ENCODE data around the gene GFRA1.

GRCh38 chr10:116011929-116012328, 261.1 kb downstream of the GFRA1 start:
- TF ChIP-seq, protein P1, sequence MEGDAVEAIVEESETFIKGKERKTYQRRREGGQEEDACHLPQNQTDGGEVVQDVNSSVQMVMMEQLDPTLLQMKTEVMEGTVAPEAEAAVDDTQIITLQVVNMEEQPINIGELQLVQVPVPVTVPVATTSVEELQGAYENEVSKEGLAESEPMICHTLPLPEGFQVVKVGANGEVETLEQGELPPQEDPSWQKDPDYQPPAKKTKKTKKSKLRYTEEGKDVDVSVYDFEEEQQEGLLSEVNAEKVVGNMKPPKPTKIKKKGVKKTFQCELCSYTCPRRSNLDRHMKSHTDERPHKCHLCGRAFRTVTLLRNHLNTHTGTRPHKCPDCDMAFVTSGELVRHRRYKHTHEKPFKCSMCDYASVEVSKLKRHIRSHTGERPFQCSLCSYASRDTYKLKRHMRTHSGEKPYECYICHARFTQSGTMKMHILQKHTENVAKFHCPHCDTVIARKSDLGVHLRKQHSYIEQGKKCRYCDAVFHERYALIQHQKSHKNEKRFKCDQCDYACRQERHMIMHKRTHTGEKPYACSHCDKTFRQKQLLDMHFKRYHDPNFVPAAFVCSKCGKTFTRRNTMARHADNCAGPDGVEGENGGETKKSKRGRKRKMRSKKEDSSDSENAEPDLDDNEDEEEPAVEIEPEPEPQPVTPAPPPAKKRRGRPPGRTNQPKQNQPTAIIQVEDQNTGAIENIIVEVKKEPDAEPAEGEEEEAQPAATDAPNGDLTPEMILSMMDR (IDR thresholded peaks at IDR 0.05): no peak
- TF ChIP-seq EZH2 (IDR thresholded peaks at IDR 0.05): no peak
